ENCODE data around the gene KRTAP10-9.

Gene KRTAP10-9

DNA sequence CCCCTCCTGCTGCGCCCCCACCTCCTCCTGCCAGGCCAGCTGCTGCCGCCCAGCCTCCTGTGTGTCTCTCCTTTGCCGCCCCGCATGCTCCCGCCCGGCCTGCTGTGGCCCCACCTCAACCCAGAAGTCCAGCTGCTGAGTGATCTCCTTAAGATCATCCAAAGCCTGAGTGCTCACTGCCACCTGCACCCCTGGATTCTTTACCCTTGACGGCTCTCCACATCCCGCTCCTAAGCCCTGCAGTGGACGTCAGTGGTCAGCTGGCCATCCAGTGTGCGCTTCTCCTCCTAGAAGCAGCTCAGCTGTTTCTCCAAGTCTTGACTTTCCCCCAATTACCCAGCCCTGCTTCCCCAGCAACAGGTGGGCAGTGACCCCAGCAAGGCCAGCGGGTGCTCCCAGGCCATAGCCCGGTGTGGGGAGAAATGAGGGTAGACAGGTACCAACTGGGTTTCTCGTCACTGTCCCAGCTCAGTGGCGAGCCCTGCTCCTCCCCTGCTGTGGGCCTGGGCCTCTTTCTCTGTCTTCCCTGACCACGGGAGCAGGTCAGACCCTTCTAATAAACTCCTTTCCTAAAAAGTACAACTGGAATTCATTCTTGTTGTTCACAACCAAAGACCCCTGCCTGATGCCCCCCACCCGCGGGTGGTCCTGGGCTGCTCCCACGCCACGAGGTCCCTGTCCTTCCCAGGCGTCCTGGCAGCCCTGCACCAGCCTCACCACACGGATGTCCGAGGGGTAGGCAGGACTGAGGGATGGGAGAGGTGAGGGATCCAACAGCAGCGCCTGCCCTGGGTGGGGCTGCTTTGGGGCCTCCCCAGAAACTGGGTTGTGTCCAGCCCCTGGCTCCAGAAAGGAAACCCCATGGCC is 25.1 kb upstream of the KRTAP10-9 start:
- in situ Hi-C loops (cut with HindIII; ENCODE audit: low pct_ligation_motif_present, low sequenced_read_pairs), result no loop called here
- Histone ChIP-seq H3K27me3 (replicated peaks) (peaks cover 2% of the 10 kb centered on the region), H3K4me3 (ENCODE audit: low read depth, low read length) (no peak overlapping the region), H3K27ac (no peak overlapping the region), H3K36me3 (replicated peaks) (no peaks in the 10 kb centered on the region)
- DNase-seq, result no peak
- no peak for TF ChIP-seq CTCF (IDR thresholded peaks at IDR 0.05; ENCODE audit: low read depth, low read length, missing control alignments)

GRCh38 chr21:44602463-44602850 is 24.4 kb upstream of the KRTAP10-9 start:
- no peak overlapping the region for H3K27ac ChIP-seq
- peaks cover 2% of the 10 kb centered on the region for H3K27me3 ChIP-seq (replicated peaks)
- TF ChIP-seq CTCF (IDR thresholded peaks at IDR 0.05; ENCODE audit: low read depth, low read length, missing control alignments), result no peak
- no peaks in the 10 kb centered on the region for H3K36me3 ChIP-seq (replicated peaks)
- no peak for DNase-seq
- in situ Hi-C loops (cut with HindIII; ENCODE audit: low pct_ligation_motif_present, low sequenced_read_pairs), result no loop called here
- H3K4me3 ChIP-seq (ENCODE audit: low read depth, low read length), result no peak overlapping the region

GRCh38 chr21:44603109-44603875 is 23.6 kb upstream of the KRTAP10-9 start:
- no peak overlapping the region for H3K27ac ChIP-seq
- no peaks in the 10 kb centered on the region for H3K36me3 ChIP-seq (replicated peaks)
- in situ Hi-C loops (cut with HindIII; ENCODE audit: low pct_ligation_motif_present, low sequenced_read_pairs), result no loop called here
- DNase-seq, result no peak
- no peak overlapping the region for H3K4me3 ChIP-seq (ENCODE audit: low read depth, low read length)
- TF ChIP-seq CTCF (IDR thresholded peaks at IDR 0.05; ENCODE audit: low read depth, low read length, missing control alignments), result no peak
- H3K27me3 ChIP-seq (replicated peaks), result peaks cover under 1% of the 10 kb centered on the region

GRCh38 chr21:44603911-44604310 is 23.0 kb upstream of the KRTAP10-9 start:
- in situ Hi-C loops (cut with HindIII; ENCODE audit: low pct_ligation_motif_present, low sequenced_read_pairs), result no loop called here
- Histone ChIP-seq H3K4me3 (ENCODE audit: low read depth, low read length) (no peak overlapping the region), H3K27ac (no peak overlapping the region), H3K27me3 (replicated peaks) (no peaks in the 10 kb centered on the region), H3K36me3 (replicated peaks) (no peaks in the 10 kb centered on the region)
- no peak for DNase-seq
- no peak for TF ChIP-seq CTCF (IDR thresholded peaks at IDR 0.05; ENCODE audit: low read depth, low read length, missing control alignments)

- Histone ChIP-seq H3K4me3 (ENCODE audit: low read depth, low read length) (no peak overlapping the region), H3K27me3 (replicated peaks) (no peaks in the 10 kb centered on the region), H3K36me3 (replicated peaks) (no peaks in the 10 kb centered on the region), H3K27ac (no peak overlapping the region)
- TF ChIP-seq CTCF (IDR thresholded peaks at IDR 0.05; ENCODE audit: low read depth, low read length, missing control alignments), result no peak
- no peak for DNase-seq
- in situ Hi-C loops (cut with HindIII; ENCODE audit: low pct_ligation_motif_present, low sequenced_read_pairs), result no loop called here
Measured at GRCh38 chr21:44606495-44606894, 20.4 kb upstream of the KRTAP10-9 start.
